GM23338 (cell line): ENCODE measurements around the gene PDCD4. TPM values are rescaled to one million over a fixed set of nuclear protein-coding genes. Genes with fewer than 3 reads are reported as not detected.

Experiments
- ATAC-seq: fragments of 200-7000 bp; cut with Tn5 transposase; 3 replicates; pipeline ENCODE4 v1.9.1; 2020
- DNase-seq: peaks from one replicate; pipeline ENCODE4 v3.0.0-alpha.2; 2015; ENCODE audit warnings: low spot score
- H2AFZ ChIP-seq: fragments of 200-600 bp; sonication (generic); 2 replicates; pipeline ENCODE4 v1.8.0; 2016; ENCODE audit warnings: antibody characterized with exemption, mild to moderate bottlenecking, moderate library complexity
- H3F3A ChIP-seq: fragments of 200-600 bp; sonication (generic); replicated peaks from 2 replicates; pipeline ENCODE4 v1.8.0; 2017; ENCODE audit warnings: antibody characterized with exemption, mixed run types, low read depth
- H3K27ac ChIP-seq: fragments of 200-600 bp; sonication (generic); 2 replicates; pipeline ENCODE4 v1.6.1; 2016; ENCODE audit warnings: low read depth
- H3K27me3 ChIP-seq: fragments of 200-600 bp; sonication (generic); 2 replicates; pipeline ENCODE4 v1.8.0; 2016; ENCODE audit warnings: mild to moderate bottlenecking, mixed run types, moderate library complexity; ENCODE audit not compliant: insufficient read depth
- H3K36me3 ChIP-seq: fragments of 200-600 bp; sonication (generic); 2 replicates; pipeline ENCODE4 v1.8.0; 2016; ENCODE audit warnings: mild to moderate bottlenecking; ENCODE audit not compliant: insufficient read depth
- H3K4me1 ChIP-seq: fragments of 200-600 bp; sonication (generic); 2 replicates; pipeline ENCODE4 v1.8.0; 2016; ENCODE audit warnings: mild to moderate bottlenecking, moderate library complexity; ENCODE audit not compliant: insufficient read depth
- H3K4me2 ChIP-seq: fragments of 200-600 bp; sonication (generic); 2 replicates; pipeline ENCODE4 v1.7.1; 2017; ENCODE audit warnings: mixed run types
- H3K4me3 ChIP-seq: fragments of 200-600 bp; sonication (generic); 2 replicates; pipeline ENCODE4 v1.6.1; 2016; ENCODE audit warnings: mixed run types
- H3K79me2 ChIP-seq: fragments of 200-600 bp; sonication (generic); replicated peaks from 2 replicates; pipeline ENCODE4 v1.8.0; 2017; ENCODE audit warnings: mild to moderate bottlenecking; ENCODE audit not compliant: insufficient read depth
- H3K9me2 ChIP-seq: fragments of 200-600 bp; sonication (generic); 2 replicates; pipeline ENCODE4 v1.8.0; 2017; ENCODE audit not compliant: insufficient read depth
- H4K20me1 ChIP-seq: fragments of 200-600 bp; sonication (generic); replicated peaks from 2 replicates; pipeline ENCODE4 v1.8.0; 2017; ENCODE audit warnings: mild to moderate bottlenecking; ENCODE audit not compliant: insufficient read depth
- H3K27ac Mint-ChIP-seq: 2 replicates; pipeline ENCODE4 v1.8.0; 2020; ENCODE audit warnings: inconsistent platforms, mild to moderate bottlenecking, moderate library complexity, mixed read lengths
- H3K27me3 Mint-ChIP-seq: 3 replicates; pipeline ENCODE4 v1.8.0; 2022; ENCODE audit warnings: low read depth, mild to moderate bottlenecking, moderate library complexity, mixed read lengths, inconsistent platforms; ENCODE audit not compliant: insufficient read depth, poor library complexity
- H3K36me3 Mint-ChIP-seq: 3 replicates; pipeline ENCODE4 v1.8.0; 2021; ENCODE audit warnings: low read depth, mild to moderate bottlenecking, inconsistent platforms, moderate library complexity, mixed read lengths
- H3K4me1 Mint-ChIP-seq: 3 replicates; pipeline ENCODE4 v1.8.0; 2020; ENCODE audit warnings: mild to moderate bottlenecking, inconsistent platforms, mixed read lengths
- H3K4me3 Mint-ChIP-seq: 3 replicates; pipeline ENCODE4 v1.8.0; 2021; ENCODE audit warnings: moderate library complexity, mild to moderate bottlenecking, inconsistent platforms, mixed read lengths
- H3K9me3 Mint-ChIP-seq: 3 replicates; pipeline ENCODE4 v1.8.0; 2020; ENCODE audit warnings: moderate library complexity, mild to moderate bottlenecking, inconsistent platforms, mixed read lengths
- CREB1 ChIP-seq: fragments of 250-450 bp; sonication (Bioruptor Pico); IDR thresholded peaks from 2 replicates; pipeline ENCODE4 v1.5.0; 2020; ENCODE audit warnings: low read depth, mild to moderate bottlenecking, moderate library complexity
- EZH2 ChIP-seq: fragments of 200-600 bp; sonication (generic); IDR thresholded peaks from one replicate; pipeline ENCODE4 v1.8.0; 2017; ENCODE audit warnings: antibody characterized with exemption, mild to moderate bottlenecking, low read depth; ENCODE audit not compliant: unreplicated experiment
- EZH2phosphoT487 ChIP-seq: fragments of 200-600 bp; sonication (generic); IDR thresholded peaks from one replicate; pipeline ENCODE4 v1.8.1; 2018; ENCODE audit warnings: antibody characterized with exemption; ENCODE audit not compliant: unreplicated experiment
- JUNB ChIP-seq: IDR thresholded peaks from one replicate; pipeline ENCODE4 v1.6.1; 2016; ENCODE audit warnings: antibody characterized with exemption; ENCODE audit not compliant: unreplicated experiment
- NANOG ChIP-seq: IDR thresholded peaks from 2 replicates; pipeline ENCODE4 v1.6.1; 2016; ENCODE audit warnings: antibody characterized with exemption, borderline replicate concordance
- POLR2AphosphoS5 ChIP-seq: IDR thresholded peaks from 2 replicates; pipeline ENCODE4 v1.6.1; 2016; ENCODE audit warnings: antibody characterized with exemption, low read depth
- STAT1 ChIP-seq: IDR thresholded peaks from one replicate; pipeline ENCODE4 v1.6.1; 2016; ENCODE audit warnings: antibody characterized with exemption; ENCODE audit not compliant: unreplicated experiment
- ZNF114 ChIP-seq: fragments of 250-450 bp; sonication (Bioruptor Pico); IDR thresholded peaks from 2 replicates; pipeline ENCODE4 v1.5.0; 2020; ENCODE audit warnings: mild to moderate bottlenecking, moderate library complexity
- ZNF331 ChIP-seq: fragments of 250-450 bp; sonication (Bioruptor Pico); IDR thresholded peaks from 2 replicates; pipeline ENCODE4 v1.5.0; 2020; ENCODE audit warnings: low read depth, mild to moderate bottlenecking, moderate library complexity
- polyA plus RNA-seq: library from polyadenylated mRNA; unstranded; fragments of >200 nt; fragmentation: Nextera tagmentation; extraction: Ambion mirVana; gene quantifications from 2 replicates; pipeline ENCODE4 v1.2.1, GENCODE V29; 2016
- total RNA-seq: library from RNA; depleted of rRNA; stranded (reverse); fragments of >200 nt; shearing (Covaris generic); gene quantifications from 2 replicates; pipeline ENCODE4 v1.2.3, GENCODE V29; 2014
- TF ChIP-seq, protein P1 (sequence below): IDR thresholded peaks from 2 replicates; pipeline ENCODE4 v1.6.1; 2016; ENCODE audit warnings: antibody characterized with exemption
- TF ChIP-seq, protein P2 (sequence below), 2 experiments: fragments of 200-600 bp in 1 of 2; sonication (generic) in 1 of 2; conservative IDR thresholded peaks; 2 replicates each; pipeline versions ENCODE4 v1.5.1 to v1.6.1; 2016 to 2017; ENCODE audit warnings: antibody characterized with exemption in 2 of 2, low read depth in 2 of 2, mild to moderate bottlenecking in 2 of 2, moderate library complexity in 1 of 2
- TF ChIP-seq, protein P3 (sequence below): IDR thresholded peaks from one replicate; pipeline ENCODE4 v1.6.1; 2018; ENCODE audit warnings: antibody characterized with exemption; ENCODE audit not compliant: unreplicated experiment
- TF ChIP-seq, protein P4 (sequence below): fragments of 250-450 bp; sonication (Bioruptor Pico); IDR thresholded peaks from 2 replicates; pipeline ENCODE4 v1.5.0; 2020; ENCODE audit warnings: mild to moderate bottlenecking, moderate library complexity

The PDCD4 gene
- total and polyA plus RNA-seq, 2 experiments from 2014 or later = 10.1 to 18.0 TPM

DNA sequence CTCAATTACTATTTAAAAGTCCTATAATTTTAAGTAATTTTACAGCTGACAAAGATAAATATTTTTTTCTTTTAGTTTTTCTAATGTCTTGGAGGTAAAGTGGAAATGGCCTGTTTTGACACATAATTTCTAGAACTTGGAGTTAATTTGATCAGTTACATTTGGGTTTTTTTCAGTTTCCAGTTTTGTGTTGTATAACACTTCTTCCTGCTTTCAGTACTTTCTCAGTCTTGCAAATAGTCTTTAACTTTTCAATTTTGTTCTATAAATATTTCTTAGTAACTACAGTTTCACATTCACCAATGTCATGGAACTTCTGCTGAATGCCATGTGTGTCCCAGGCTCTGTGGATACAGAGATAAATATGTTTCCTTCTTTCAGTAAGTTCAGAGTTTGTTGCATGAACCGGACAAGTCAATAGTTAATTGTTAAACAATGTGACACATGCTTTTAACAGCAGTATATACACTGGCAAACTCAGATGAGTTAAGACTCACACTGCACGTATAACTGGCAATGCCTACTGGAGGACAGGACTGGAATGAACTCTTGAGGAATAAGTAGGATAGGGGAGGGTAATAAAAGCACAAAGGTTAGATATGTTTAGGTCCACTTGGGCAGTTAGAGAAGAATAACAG lies 52.2 kb downstream of the PDCD4 start:
- DNase-seq (no peak), ATAC-seq (no peak)
- no peak overlapping the region; the same call in none of the 2 replicates for H3K27ac Mint-ChIP-seq
- no peak overlapping the region for H3K4me3 ChIP-seq
- H4K20me1 ChIP-seq = peaks cover 9% of the 10 kb centered on the region
- H3K36me3 ChIP-seq = no peaks in the 10 kb centered on the region
- H3K4me3 Mint-ChIP-seq = no peak overlapping the region
- H3K79me2 ChIP-seq = peaks cover 91% of the 10 kb centered on the region
- H3K9me3 Mint-ChIP-seq = no peaks in the 10 kb centered on the region
- TF ChIP-seq NANOG (no peak), EZH2 (no peak), JUNB (no peak), POLR2AphosphoS5 (no peak), ZNF331 (no peak), ZNF114 (CRISPR knock-in tag) (no peak), STAT1 (no peak), EZH2phosphoT487 (no peak), CREB1 (CRISPR knock-in tag) (no peak)
- TF ChIP-seq, protein P1, sequence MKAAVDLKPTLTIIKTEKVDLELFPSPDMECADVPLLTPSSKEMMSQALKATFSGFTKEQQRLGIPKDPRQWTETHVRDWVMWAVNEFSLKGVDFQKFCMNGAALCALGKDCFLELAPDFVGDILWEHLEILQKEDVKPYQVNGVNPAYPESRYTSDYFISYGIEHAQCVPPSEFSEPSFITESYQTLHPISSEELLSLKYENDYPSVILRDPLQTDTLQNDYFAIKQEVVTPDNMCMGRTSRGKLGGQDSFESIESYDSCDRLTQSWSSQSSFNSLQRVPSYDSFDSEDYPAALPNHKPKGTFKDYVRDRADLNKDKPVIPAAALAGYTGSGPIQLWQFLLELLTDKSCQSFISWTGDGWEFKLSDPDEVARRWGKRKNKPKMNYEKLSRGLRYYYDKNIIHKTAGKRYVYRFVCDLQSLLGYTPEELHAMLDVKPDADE = no peak
- TF ChIP-seq, protein P2, sequence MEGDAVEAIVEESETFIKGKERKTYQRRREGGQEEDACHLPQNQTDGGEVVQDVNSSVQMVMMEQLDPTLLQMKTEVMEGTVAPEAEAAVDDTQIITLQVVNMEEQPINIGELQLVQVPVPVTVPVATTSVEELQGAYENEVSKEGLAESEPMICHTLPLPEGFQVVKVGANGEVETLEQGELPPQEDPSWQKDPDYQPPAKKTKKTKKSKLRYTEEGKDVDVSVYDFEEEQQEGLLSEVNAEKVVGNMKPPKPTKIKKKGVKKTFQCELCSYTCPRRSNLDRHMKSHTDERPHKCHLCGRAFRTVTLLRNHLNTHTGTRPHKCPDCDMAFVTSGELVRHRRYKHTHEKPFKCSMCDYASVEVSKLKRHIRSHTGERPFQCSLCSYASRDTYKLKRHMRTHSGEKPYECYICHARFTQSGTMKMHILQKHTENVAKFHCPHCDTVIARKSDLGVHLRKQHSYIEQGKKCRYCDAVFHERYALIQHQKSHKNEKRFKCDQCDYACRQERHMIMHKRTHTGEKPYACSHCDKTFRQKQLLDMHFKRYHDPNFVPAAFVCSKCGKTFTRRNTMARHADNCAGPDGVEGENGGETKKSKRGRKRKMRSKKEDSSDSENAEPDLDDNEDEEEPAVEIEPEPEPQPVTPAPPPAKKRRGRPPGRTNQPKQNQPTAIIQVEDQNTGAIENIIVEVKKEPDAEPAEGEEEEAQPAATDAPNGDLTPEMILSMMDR (conservative IDR thresholded peaks at IDR 0.05; ENCODE audit: low read depth in 2 of 2) = no peak
- TF ChIP-seq, protein P3, sequence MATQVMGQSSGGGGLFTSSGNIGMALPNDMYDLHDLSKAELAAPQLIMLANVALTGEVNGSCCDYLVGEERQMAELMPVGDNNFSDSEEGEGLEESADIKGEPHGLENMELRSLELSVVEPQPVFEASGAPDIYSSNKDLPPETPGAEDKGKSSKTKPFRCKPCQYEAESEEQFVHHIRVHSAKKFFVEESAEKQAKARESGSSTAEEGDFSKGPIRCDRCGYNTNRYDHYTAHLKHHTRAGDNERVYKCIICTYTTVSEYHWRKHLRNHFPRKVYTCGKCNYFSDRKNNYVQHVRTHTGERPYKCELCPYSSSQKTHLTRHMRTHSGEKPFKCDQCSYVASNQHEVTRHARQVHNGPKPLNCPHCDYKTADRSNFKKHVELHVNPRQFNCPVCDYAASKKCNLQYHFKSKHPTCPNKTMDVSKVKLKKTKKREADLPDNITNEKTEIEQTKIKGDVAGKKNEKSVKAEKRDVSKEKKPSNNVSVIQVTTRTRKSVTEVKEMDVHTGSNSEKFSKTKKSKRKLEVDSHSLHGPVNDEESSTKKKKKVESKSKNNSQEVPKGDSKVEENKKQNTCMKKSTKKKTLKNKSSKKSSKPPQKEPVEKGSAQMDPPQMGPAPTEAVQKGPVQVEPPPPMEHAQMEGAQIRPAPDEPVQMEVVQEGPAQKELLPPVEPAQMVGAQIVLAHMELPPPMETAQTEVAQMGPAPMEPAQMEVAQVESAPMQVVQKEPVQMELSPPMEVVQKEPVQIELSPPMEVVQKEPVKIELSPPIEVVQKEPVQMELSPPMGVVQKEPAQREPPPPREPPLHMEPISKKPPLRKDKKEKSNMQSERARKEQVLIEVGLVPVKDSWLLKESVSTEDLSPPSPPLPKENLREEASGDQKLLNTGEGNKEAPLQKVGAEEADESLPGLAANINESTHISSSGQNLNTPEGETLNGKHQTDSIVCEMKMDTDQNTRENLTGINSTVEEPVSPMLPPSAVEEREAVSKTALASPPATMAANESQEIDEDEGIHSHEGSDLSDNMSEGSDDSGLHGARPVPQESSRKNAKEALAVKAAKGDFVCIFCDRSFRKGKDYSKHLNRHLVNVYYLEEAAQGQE = no peak
- TF ChIP-seq, protein P4, sequence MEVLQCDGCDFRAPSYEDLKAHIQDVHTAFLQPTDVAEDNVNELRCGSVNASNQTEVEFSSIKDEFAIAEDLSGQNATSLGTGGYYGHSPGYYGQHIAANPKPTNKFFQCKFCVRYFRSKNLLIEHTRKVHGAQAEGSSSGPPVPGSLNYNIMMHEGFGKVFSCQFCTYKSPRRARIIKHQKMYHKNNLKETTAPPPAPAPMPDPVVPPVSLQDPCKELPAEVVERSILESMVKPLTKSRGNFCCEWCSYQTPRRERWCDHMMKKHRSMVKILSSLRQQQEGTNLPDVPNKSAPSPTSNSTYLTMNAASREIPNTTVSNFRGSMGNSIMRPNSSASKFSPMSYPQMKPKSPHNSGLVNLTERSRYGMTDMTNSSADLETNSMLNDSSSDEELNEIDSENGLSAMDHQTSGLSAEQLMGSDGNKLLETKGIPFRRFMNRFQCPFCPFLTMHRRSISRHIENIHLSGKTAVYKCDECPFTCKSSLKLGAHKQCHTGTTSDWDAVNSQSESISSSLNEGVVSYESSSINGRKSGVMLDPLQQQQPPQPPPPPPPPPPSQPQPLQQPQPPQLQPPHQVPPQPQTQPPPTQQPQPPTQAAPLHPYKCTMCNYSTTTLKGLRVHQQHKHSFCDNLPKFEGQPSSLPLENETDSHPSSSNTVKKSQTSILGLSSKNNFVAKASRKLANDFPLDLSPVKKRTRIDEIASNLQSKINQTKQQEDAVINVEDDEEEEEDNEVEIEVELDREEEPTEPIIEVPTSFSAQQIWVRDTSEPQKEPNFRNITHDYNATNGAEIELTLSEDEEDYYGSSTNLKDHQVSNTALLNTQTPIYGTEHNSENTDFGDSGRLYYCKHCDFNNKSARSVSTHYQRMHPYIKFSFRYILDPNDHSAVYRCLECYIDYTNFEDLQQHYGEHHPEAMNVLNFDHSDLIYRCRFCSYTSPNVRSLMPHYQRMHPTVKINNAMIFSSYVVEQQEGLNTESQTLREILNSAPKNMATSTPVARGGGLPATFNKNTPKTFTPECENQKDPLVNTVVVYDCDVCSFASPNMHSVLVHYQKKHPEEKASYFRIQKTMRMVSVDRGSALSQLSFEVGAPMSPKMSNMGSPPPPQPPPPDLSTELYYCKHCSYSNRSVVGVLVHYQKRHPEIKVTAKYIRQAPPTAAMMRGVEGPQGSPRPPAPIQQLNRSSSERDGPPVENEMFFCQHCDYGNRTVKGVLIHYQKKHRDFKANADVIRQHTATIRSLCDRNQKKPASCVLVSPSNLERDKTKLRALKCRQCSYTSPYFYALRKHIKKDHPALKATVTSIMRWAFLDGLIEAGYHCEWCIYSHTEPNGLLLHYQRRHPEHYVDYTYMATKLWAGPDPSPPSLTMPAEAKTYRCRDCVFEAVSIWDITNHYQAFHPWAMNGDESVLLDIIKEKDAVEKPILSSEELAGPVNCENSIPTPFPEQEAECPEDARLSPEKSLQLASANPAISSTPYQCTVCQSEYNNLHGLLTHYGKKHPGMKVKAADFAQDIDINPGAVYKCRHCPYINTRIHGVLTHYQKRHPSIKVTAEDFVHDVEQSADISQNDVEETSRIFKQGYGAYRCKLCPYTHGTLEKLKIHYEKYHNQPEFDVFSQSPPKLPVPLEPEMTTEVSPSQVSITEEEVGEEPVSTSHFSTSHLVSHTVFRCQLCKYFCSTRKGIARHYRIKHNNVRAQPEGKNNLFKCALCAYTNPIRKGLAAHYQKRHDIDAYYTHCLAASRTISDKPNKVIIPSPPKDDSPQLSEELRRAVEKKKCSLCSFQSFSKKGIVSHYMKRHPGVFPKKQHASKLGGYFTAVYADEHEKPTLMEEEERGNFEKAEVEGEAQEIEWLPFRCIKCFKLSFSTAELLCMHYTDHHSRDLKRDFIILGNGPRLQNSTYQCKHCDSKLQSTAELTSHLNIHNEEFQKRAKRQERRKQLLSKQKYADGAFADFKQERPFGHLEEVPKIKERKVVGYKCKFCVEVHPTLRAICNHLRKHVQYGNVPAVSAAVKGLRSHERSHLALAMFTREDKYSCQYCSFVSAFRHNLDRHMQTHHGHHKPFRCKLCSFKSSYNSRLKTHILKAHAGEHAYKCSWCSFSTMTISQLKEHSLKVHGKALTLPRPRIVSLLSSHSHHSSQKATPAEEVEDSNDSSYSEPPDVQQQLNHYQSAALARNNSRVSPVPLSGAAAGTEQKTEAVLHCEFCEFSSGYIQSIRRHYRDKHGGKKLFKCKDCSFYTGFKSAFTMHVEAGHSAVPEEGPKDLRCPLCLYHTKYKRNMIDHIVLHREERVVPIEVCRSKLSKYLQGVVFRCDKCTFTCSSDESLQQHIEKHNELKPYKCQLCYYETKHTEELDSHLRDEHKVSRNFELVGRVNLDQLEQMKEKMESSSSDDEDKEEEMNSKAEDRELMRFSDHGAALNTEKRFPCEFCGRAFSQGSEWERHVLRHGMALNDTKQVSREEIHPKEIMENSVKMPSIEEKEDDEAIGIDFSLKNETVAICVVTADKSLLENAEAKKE = no peak
- H3K4me1 ChIP-seq = no peaks in the 10 kb centered on the region
- no peaks in the 10 kb centered on the region for H3K9me2 ChIP-seq
- H3F3A ChIP-seq = no peaks in the 10 kb centered on the region
- no peak overlapping the region for H3K4me2 ChIP-seq
- H3K36me3 Mint-ChIP-seq = no peaks in the 10 kb centered on the region
- H2AFZ ChIP-seq = no peak overlapping the region
- no peaks in the 10 kb centered on the region for H3K27me3 ChIP-seq
- peaks cover 3% of the 10 kb centered on the region for H3K27me3 Mint-ChIP-seq
- H3K27ac ChIP-seq = no peak overlapping the region
- H3K4me1 Mint-ChIP-seq = no peaks in the 10 kb centered on the region
